Muscle of back (tissue), 11 donors: ENCODE measurements around the gene APOBEC3B. TPM values are rescaled to one million over a fixed set of nuclear protein-coding genes. Genes with fewer than 3 reads are reported as not detected.
A peak's percentile ranks its signal among the peaks of the same experiment; 100 is the strongest.
"Not testable (repeated sequence)": the region's sequence is repeated elsewhere in the genome, so short reads cannot be mapped to it uniquely, and the experiment has no call there.

Experiments used
- DNase-seq, 3 donors: peaks; one replicate each; pipeline versions ENCODE4 v3.0.0 to v3.0.0-alpha.2; 2013
- polyA plus RNA-seq, 10 donors: library from polyadenylated mRNA; unstranded; fragments of 120-200 nt; gene quantifications; one replicate each; pipeline ENCODE4 v1.2.1, GENCODE V29; 2013; ENCODE audit not compliant: insufficient read length in 10 of 10

Gene APOBEC3B
- polyA plus RNA-seq, 10 donors = 0.77 to 5.8 (median 3.8) TPM

DNA sequence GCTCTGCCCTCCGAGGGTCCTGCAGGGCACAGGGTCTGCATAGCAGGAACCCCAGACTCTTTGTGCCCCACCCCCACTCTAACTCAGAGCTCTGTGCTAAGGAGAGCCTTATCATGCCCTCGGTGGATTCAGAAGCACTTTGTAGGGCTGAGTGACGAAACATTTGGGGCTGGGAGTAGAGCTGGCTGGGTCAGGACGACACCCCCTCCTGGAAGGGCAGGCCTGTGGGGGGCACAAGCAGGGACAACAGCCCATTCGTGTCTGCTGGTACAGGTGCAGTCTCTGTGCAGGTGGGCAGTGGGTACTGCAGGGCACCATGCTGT, 15.8 kb upstream of the APOBEC3B start:
- no peak for DNase-seq

DNA sequence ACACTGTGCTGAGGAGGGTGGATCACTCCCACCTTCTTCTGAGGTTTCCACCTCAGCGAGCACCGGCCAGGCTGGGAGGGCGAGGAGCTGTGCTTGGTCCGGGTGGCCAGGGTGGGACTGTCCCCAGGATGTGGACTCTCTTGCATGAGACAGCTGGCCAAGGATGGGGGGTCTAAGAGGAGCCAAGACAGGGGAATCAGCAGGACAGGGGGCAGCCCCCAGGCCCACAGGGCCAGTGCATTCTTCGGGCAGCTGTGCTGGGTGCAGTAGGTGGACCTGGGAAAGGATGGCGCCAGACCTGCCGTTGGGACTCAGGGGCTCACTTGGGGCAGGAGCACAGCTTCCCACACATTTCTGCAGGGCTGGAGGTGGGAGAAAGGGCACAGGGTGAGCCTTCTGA, 15.2 kb upstream of the APOBEC3B start:
- DNase-seq = no peak

- DNase-seq = peak in 1 of 3 donors; percentile 22
Measured at GRCh38 chr22:38967451-38968450, 14.4 kb upstream of the APOBEC3B start.

DNA sequence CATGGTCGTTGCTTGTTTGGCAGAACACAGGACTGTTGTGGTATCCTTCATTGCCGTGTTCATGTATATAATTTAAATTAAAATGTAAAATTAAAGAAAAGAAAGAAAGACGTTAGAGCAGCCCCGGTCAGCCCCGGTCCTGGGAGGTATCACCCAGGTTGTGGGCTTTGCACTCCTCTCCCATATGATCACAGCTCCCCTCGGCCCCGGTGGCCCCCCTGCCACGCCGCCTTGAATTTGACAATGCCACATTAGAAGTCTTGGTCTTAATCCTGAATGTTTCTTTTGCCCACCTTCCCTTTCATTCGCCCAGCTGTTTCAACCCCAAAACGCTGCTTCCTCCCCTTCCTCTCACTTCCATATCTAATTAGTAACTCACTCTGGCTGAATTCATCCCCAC, 13.3 kb upstream of the APOBEC3B start:
- no peak for DNase-seq

- no peak for DNase-seq
Measured at GRCh38 chr22:38970551-38970950, 11.6 kb upstream of the APOBEC3B start.

DNA sequence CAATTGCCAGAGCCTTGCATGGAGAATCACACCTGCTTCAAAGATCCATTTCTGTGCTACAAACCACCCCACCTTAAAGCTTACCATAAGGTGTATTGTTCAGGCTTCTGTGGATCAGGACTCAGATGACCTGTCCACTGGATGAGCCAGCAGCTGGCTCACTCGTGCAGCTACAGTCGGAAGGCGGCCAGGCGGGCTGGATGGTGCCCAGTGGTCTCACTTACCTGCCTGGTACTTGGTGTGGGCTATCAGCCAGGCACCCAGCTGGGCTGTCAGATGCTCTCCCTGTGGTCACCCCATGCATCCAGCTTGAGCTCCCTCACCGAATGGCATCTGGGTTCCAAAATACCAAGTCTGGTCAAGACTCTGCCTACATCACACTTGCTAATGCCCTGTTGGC, 10.9 kb upstream of the APOBEC3B start:
- no peak for DNase-seq

DNA sequence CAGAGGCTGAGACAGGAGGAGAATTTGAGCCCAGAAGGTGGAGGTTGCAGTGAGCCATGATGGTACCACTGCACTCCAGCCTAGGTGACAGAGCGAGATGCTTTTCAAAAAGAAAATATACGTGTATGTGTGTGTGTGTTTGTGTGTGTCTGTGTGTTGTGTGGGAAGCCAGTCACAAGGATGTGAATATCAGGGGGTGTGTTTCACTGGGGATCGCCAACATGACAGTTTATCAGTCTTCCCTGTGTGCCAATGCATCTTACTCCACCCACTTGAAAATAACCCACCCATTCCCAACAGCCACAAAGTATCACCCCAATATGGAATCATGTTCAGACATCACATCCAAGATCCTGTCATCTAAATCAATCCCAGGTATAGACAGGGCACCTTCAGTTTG, 10.4 kb upstream of the APOBEC3B start:
- no peak for DNase-seq

GRCh38 chr22:38972558-38972957, 9.6 kb upstream of the APOBEC3B start:
- DNase-seq = no peak

- DNase-seq = peak in 1 of 3 donors; percentile 29
Measured at GRCh38 chr22:38973289-38974169, 8.6 kb upstream of the APOBEC3B start.

DNA sequence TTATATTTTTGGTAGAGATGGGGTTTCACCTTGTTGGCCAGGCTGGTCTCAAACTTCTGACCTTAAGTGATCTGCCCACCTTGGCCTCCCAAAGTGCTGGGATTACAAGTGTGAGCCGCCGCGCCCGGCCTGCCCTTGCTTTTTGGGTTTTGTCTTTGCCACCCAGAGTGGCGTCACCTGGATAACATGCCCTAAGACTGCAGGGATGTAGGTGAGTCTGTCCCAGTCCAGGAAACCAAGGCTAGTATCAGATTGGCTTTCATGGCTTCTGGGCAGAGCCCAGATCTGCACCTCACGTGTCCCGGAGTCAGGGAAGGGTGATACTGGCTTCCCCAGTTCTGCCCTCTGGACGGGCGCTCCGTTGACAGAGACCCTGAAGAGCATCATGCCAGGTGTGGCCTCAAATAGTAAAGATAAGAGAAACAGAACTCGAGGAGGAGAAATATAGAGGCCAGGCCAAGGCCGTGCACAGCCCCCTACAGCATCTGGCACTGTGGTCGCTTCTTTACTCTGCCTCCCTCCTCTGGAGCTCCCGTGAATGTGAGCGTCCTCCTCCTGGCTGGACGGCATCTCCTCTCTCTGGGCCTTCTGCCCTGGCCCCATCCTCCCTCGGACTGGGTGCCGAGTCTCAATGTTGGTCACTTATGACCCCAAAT, 7.8 kb upstream of the APOBEC3B start:
- no peak for DNase-seq

DNA sequence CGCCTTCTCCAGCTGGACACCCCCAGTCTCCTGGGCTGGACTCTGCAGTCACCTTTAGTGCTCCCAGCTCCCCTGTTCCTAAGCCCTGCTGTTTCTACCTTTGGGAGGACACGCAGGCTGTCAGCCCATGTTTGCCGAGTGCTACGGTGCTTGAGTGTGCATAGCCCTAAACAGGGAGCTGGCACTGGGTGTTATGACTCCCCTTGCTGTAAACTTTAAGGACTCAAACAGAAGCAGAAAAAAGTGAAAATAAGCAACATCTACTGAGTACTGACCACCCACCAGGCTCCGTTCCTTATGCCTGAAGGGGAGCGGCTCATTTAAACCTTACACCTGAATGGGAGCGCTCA, 7.3 kb upstream of the APOBEC3B start:
- DNase-seq = no peak

DNA sequence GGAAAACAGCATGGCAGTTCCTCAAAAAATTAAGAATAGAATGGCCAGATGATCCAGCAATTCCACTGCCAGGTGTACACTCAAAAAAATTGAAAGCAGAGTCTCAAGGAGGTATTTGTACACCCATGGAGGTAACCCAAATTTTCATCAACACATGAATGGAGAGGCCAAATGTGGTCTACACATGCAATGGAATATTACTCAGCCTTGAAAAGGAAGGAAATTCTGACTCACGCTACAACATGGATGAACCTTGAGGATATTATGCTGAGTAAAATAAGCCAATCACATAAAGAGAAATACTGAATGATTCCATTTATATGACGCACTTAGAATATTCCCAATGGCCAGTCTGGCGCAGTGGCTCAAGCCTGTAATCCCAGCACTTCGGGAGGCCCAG, 4.9 kb upstream of the APOBEC3B start:
- DNase-seq = not testable (repeated sequence)

- DNase-seq = not testable (repeated sequence)
Measured at GRCh38 chr22:38980587-38980986, 1.6 kb upstream of the APOBEC3B start.

DNA sequence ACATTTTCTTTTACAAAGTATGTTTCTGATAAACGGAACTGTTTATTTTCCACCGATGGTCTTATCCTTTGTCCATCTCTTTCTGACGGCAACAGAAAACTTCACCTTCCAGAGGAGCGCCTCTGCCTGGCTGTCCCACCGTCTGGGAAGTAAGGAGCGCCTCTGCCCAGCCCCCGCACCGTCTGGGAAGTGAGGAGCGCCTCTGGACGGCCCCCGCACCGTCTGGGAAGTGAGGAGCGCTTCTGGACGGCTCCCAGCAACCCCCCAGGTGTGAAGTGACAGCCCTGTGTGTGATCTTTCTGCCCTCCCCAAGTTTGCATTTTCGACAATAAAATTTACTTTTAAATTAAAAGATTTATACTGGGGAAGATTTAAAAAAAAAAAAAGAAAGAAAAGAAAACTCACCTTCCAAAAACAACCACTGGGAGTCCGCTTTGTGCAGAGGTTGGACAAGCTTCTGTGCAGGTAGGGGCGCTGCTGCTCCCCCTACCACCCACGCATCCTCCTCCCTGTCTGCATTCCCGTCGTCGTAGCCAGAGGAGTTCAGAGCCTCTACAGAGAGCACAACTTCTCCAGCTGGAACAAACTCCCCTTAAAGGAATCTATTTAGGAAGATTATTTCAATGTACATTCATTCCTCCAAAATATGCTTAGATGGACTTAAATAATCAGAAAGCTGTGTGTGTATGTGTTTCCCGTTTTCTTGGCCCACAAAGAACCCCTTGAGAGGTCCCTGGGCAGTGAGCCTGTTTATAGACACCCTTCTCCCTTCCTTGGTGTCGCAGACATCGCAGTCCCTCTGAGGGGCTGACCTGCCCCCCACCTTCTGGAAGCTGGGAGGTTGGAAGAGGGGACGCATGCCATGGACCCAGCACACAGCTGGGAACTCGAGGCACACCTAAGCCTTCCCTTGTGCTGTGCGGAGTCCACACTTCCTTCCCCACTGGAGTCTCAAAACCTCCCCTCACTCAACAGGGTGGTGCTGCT, 849 bp upstream of the APOBEC3B start:
- DNase-seq = peak in 2 of 3 donors; percentile 25 to 77

- DNase-seq = no peak
Measured at GRCh38 chr22:38984224-38984623, 2.1 kb downstream of the APOBEC3B start.

DNA sequence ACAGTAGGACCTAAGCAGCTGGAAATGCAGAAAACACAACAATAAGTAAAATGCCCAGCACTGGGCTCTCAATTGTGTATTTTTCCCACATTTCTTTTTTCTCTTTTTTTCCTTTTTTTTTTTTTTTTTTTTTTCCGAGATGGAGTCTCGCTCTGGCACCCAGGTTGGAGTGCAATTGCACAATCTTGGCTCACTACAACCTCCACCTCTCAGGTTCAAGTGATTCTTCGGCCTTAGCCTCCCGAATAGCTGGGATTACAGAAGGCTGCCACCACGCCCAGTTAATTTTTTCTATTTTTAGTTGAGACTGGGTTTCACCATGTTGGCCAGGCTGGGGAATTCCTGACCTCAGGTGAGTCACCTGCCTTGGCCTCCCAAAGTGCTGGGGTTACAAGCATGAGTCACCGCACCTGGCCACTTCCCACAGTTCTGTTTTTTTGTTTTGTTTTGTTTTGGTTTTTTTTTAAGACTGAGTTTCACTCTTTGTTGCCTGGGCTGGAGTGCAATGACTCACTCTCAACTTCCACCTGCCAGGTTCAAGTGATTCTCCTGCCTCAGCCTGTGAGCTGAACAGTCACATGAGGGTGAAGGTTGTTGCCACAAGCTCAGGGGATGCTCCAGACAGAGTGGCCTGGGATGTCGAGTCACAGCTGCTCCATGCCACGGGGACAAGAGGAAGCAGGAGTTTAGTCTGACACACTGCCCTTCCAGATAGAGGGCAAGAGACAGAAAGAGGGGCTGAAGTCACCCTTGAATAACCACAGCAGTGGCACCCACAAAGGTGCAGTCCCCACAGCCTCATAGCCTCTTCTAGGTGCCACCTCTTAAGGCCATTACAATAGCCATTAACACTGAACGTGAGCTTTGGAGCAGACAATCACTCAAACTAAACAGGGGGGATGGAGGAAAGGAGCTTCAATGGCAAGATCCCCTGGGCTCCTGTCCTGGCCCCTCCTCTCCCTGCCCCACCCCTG, 2.9 kb downstream of the APOBEC3B start:
- not testable (repeated sequence) for DNase-seq

DNA sequence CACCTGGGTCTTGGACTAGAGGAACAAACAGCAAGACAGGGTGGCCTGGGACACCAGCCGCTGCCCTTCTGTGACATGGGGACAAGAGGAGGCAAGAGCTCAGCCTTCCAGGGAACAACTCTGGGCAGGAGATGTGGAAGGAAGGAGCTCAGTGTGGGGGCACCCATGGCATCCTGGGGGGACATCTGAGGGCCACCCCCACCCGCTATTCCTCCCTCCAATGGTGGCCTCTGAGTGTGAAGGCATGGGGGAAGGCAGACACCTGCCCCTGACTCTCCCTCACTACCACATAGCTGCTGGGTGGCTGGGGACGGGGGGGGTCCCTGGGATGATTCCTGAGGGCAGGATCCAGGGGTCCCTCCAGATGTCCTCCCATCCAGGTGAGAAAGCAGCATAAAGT, 4.5 kb downstream of the APOBEC3B start:
- DNase-seq = no peak

DNA sequence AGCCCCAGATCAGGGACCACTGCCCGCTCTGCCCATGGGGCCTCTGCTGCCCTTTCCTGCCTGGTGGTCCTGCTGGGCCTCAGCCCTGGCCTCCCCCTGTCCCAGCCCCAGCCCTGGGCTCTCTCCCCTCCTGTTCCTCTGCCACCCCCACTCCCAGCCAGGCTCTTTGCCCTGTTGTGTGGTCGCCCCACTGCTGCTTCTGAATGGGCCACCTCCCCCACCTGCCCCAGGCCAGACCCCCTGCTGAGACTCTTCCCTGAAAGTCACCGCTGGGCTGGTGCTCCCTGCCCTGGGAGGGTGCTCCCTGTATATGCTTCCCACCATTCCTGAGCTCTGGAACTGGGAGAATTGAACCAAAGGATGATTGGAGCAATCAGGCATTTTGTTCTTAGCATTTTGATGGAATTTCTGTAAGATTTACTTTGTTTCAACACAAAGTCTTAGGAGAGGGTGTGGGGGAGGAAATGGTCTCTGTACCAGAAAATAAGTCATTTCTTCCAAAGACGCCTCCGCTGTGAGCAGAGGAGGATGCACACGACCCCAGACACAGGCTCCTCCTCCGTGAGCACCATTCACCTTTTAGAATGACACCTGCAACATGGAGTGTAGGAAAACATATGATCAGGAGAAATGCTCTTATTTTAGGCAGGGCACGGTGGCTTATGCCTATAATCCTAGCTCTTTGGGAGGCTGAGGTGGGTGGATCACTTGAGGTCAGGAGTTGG, 5.2 kb downstream of the APOBEC3B start:
- DNase-seq = no peak

DNA sequence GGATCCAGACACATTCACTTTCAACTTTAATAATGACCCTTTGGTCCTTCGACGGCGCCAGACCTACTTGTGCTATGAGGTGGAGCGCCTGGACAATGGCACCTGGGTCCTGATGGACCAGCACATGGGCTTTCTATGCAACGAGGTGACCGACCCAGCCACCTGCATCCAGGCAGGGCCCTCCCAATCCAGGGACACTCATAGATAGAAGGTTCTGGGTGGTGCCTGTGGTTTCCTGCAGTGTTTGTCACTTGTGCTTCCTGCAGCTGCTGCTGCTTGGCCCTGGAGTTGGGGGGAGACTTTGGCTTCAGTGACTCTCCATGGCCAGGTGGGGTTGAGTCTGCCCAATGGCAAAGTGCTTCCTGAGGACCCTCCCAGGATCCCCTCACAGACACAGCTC, 7.3 kb downstream of the APOBEC3B start:
- DNase-seq = no peak
